ENCODE data around the gene MIB2.

The MIB2 gene

GRCh38 chr1:1617925-1618324, 2.6 kb downstream of the MIB2 start:
- Histone ChIP-seq H3K27me3 (ENCODE audit: control insufficient read depth, insufficient read depth, low read length) (no peaks in the 10 kb centered on the region), H3K4me1 (ENCODE audit: control insufficient read depth, insufficient read depth, low read length) (peaks cover 13% of the 10 kb centered on the region; the same call in 1 of the 2 replicates), H3K27ac (ENCODE audit: low read depth, low read length) (no peak overlapping the region), H3K9ac (ENCODE audit: low read length) (no peak overlapping the region), H3K9me3 (ENCODE audit: control insufficient read depth, insufficient read depth, low read depth, low read length) (no peaks in the 10 kb centered on the region), H3K4me3 (ENCODE audit: low read depth, low read length) (no peak overlapping the region), H3K36me3 (ENCODE audit: control insufficient read depth, insufficient read depth, low read length) (peaks cover 6% of the 10 kb centered on the region)

- no peak overlapping the region for H3K4me3 ChIP-seq (ENCODE audit: low read depth, low read length)
- no peak overlapping the region for H3K27ac ChIP-seq (ENCODE audit: low read depth, low read length)
- peaks cover 6% of the 10 kb centered on the region for H3K36me3 ChIP-seq (ENCODE audit: control insufficient read depth, insufficient read depth, low read length)
- no peak overlapping the region for H3K9ac ChIP-seq (ENCODE audit: low read length)
- H3K4me1 ChIP-seq (ENCODE audit: control insufficient read depth, insufficient read depth, low read length) = peaks cover 13% of the 10 kb centered on the region; the same call in 1 of the 2 replicates
- H3K9me3 ChIP-seq (ENCODE audit: control insufficient read depth, insufficient read depth, low read depth, low read length) = no peaks in the 10 kb centered on the region
- no peaks in the 10 kb centered on the region for H3K27me3 ChIP-seq (ENCODE audit: control insufficient read depth, insufficient read depth, low read length)
Observed at GRCh38 chr1:1618396-1619068, 3.2 kb downstream of the MIB2 start.

- H3K36me3 ChIP-seq (ENCODE audit: control insufficient read depth, insufficient read depth, low read length) = peaks cover 6% of the 10 kb centered on the region
Observed at GRCh38 chr1:1619917-1620361, 4.6 kb downstream of the MIB2 start.

GRCh38 chr1:1620433-1621139, 5.3 kb downstream of the MIB2 start:
- Histone ChIP-seq H3K27me3 (ENCODE audit: control insufficient read depth, insufficient read depth, low read length) (no peaks in the 10 kb centered on the region), H3K9ac (ENCODE audit: low read length) (no peak overlapping the region), H3K27ac (ENCODE audit: low read depth, low read length) (no peak overlapping the region), H3K36me3 (ENCODE audit: control insufficient read depth, insufficient read depth, low read length) (peaks cover 6% of the 10 kb centered on the region), H3K9me3 (ENCODE audit: control insufficient read depth, insufficient read depth, low read depth, low read length) (no peaks in the 10 kb centered on the region), H3K4me3 (ENCODE audit: low read depth, low read length) (no peak overlapping the region), H3K4me1 (ENCODE audit: control insufficient read depth, insufficient read depth, low read length) (peaks cover 6% of the 10 kb centered on the region; the same call in 1 of the 2 replicates)

More at GRCh38 chr1:1619917-1620361, 4.6 kb downstream of the MIB2 start:
- Histone ChIP-seq H3K27ac (ENCODE audit: low read depth, low read length) (no peak overlapping the region), H3K9ac (ENCODE audit: low read length) (no peak overlapping the region), H3K4me3 (ENCODE audit: low read depth, low read length) (no peak overlapping the region), H3K4me1 (ENCODE audit: control insufficient read depth, insufficient read depth, low read length) (peaks cover 6% of the 10 kb centered on the region; the same call in 1 of the 2 replicates), H3K27me3 (ENCODE audit: control insufficient read depth, insufficient read depth, low read length) (no peaks in the 10 kb centered on the region), H3K9me3 (ENCODE audit: control insufficient read depth, insufficient read depth, low read depth, low read length) (no peaks in the 10 kb centered on the region)

GRCh38 chr1:1621173-1622009, 6.1 kb downstream of the MIB2 start:
- H3K9me3 ChIP-seq (ENCODE audit: control insufficient read depth, insufficient read depth, low read depth, low read length) = no peaks in the 10 kb centered on the region
- peaks cover 6% of the 10 kb centered on the region for H3K36me3 ChIP-seq (ENCODE audit: control insufficient read depth, insufficient read depth, low read length)
- no peak overlapping the region for H3K27ac ChIP-seq (ENCODE audit: low read depth, low read length)
- H3K4me1 ChIP-seq (ENCODE audit: control insufficient read depth, insufficient read depth, low read length) = peaks cover 6% of the 10 kb centered on the region; the same call in 1 of the 2 replicates
- no peak overlapping the region for H3K9ac ChIP-seq (ENCODE audit: low read length)
- H3K4me3 ChIP-seq (ENCODE audit: low read depth, low read length) = no peak overlapping the region
- no peaks in the 10 kb centered on the region for H3K27me3 ChIP-seq (ENCODE audit: control insufficient read depth, insufficient read depth, low read length)

- Histone ChIP-seq H3K9me3 (ENCODE audit: control insufficient read depth, insufficient read depth, low read depth, low read length) (no peaks in the 10 kb centered on the region), H3K36me3 (ENCODE audit: control insufficient read depth, insufficient read depth, low read length) (peaks cover 6% of the 10 kb centered on the region), H3K27ac (ENCODE audit: low read depth, low read length) (no peak overlapping the region), H3K4me1 (ENCODE audit: control insufficient read depth, insufficient read depth, low read length) (no peaks in the 10 kb centered on the region), H3K9ac (ENCODE audit: low read length) (no peak overlapping the region), H3K4me3 (ENCODE audit: low read depth, low read length) (no peak overlapping the region), H3K27me3 (ENCODE audit: control insufficient read depth, insufficient read depth, low read length) (no peaks in the 10 kb centered on the region)
Observed at GRCh38 chr1:1622010-1622787, 6.9 kb downstream of the MIB2 start.

GRCh38 chr1:1622788-1623094, 7.4 kb downstream of the MIB2 start:
- no peaks in the 10 kb centered on the region for H3K9me3 ChIP-seq (ENCODE audit: control insufficient read depth, insufficient read depth, low read depth, low read length)
- H3K4me3 ChIP-seq (ENCODE audit: low read depth, low read length) = no peak overlapping the region
- H3K27ac ChIP-seq (ENCODE audit: low read depth, low read length) = no peak overlapping the region
- no peaks in the 10 kb centered on the region for H3K27me3 ChIP-seq (ENCODE audit: control insufficient read depth, insufficient read depth, low read length)
- no peaks in the 10 kb centered on the region for H3K4me1 ChIP-seq (ENCODE audit: control insufficient read depth, insufficient read depth, low read length)
- peaks cover 5% of the 10 kb centered on the region for H3K36me3 ChIP-seq (ENCODE audit: control insufficient read depth, insufficient read depth, low read length)
- no peak overlapping the region for H3K9ac ChIP-seq (ENCODE audit: low read length)

GRCh38 chr1:1623181-1623630, 7.9 kb downstream of the MIB2 start:
- Histone ChIP-seq H3K4me3 (ENCODE audit: low read depth, low read length) (no peak overlapping the region), H3K4me1 (ENCODE audit: control insufficient read depth, insufficient read depth, low read length) (no peaks in the 10 kb centered on the region), H3K9ac (ENCODE audit: low read length) (no peak overlapping the region), H3K9me3 (ENCODE audit: control insufficient read depth, insufficient read depth, low read depth, low read length) (no peaks in the 10 kb centered on the region), H3K27me3 (ENCODE audit: control insufficient read depth, insufficient read depth, low read length) (no peaks in the 10 kb centered on the region), H3K36me3 (ENCODE audit: control insufficient read depth, insufficient read depth, low read length) (no peaks in the 10 kb centered on the region), H3K27ac (ENCODE audit: low read depth, low read length) (no peak overlapping the region)

- Histone ChIP-seq H3K4me3 (ENCODE audit: low read depth, low read length) (no peak overlapping the region), H3K4me1 (ENCODE audit: control insufficient read depth, insufficient read depth, low read length) (no peaks in the 10 kb centered on the region), H3K9me3 (ENCODE audit: control insufficient read depth, insufficient read depth, low read depth, low read length) (no peaks in the 10 kb centered on the region), H3K27ac (ENCODE audit: low read depth, low read length) (no peak overlapping the region), H3K27me3 (ENCODE audit: control insufficient read depth, insufficient read depth, low read length) (no peaks in the 10 kb centered on the region), H3K36me3 (ENCODE audit: control insufficient read depth, insufficient read depth, low read length) (no peaks in the 10 kb centered on the region; the same call in 1 of the 2 replicates), H3K9ac (ENCODE audit: low read length) (no peak overlapping the region)
Observed at GRCh38 chr1:1623631-1624442, 8.5 kb downstream of the MIB2 start.

Data from HUES6 (cell line).